Loucy (cell line): ENCODE data around the gene GRK6.

Experiments
- EZH2phosphoT487 ChIP-seq: fragments of 200-600 bp; IDR thresholded peaks from 2 replicates; pipeline ENCODE4 v1.6.1; 2018; ENCODE audit warnings: antibody characterized with exemption, mild to moderate bottlenecking, moderate library complexity, borderline replicate concordance
- TF ChIP-seq, protein P1 (sequence below): fragments of 200-600 bp; sonication (generic); conservative IDR thresholded peaks from 2 replicates; pipeline ENCODE4 v1.5.1; 2014; ENCODE audit warnings: mild to moderate bottlenecking, antibody characterized with exemption, low read length

DNA sequence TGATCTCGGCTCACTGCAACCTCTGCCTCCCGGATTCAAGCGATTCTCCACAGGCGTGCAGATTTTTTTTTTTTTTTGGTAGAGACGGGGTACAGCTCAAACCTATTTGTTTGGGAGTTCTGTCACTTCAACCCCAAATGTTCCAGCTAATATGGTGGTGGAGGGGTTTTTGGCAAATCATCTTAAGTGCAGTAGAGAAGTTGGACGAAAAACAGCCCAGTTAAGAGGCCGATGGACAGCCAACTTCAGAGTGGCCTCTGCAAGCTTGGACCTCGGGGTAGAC, 19.4 kb downstream of the GRK6 start:
- TF ChIP-seq, protein P1, sequence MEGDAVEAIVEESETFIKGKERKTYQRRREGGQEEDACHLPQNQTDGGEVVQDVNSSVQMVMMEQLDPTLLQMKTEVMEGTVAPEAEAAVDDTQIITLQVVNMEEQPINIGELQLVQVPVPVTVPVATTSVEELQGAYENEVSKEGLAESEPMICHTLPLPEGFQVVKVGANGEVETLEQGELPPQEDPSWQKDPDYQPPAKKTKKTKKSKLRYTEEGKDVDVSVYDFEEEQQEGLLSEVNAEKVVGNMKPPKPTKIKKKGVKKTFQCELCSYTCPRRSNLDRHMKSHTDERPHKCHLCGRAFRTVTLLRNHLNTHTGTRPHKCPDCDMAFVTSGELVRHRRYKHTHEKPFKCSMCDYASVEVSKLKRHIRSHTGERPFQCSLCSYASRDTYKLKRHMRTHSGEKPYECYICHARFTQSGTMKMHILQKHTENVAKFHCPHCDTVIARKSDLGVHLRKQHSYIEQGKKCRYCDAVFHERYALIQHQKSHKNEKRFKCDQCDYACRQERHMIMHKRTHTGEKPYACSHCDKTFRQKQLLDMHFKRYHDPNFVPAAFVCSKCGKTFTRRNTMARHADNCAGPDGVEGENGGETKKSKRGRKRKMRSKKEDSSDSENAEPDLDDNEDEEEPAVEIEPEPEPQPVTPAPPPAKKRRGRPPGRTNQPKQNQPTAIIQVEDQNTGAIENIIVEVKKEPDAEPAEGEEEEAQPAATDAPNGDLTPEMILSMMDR: no peak
- no peak for TF ChIP-seq EZH2phosphoT487
